ENCODE measurements around the gene SLC15A3.

The SLC15A3 gene

GRCh38 chr11:60927600-60927999 is 24.4 kb downstream of the SLC15A3 start:
- DNase-seq = no peak

GRCh38 chr11:60927061-60927592 is 24.8 kb downstream of the SLC15A3 start:
- DNase-seq = no peak

DNA sequence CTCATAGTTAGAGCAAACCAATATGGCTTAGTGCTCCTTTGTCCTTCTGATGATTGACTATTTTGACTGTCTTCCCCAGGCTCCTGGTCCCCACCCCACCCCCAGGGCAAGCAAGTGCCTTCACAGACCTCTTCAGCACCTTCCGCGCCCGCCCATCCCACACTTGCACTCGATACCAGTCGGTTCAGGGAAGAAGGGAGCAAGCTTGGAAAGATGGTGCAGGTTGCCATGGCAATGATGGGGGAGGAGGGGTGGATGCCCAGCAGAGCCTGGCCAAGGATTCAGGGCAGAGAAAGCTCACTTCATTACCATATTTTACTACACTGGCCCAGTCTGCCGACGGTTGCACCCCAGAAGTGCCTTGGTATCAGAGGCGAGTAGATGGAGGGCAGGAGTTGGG is 25.5 kb downstream of the SLC15A3 start:
- DNase-seq = no peak

- no peak for DNase-seq
These were observed 26.1 kb downstream of the SLC15A3 start for GRCh38 chr11:60925868-60926267.

DNA sequence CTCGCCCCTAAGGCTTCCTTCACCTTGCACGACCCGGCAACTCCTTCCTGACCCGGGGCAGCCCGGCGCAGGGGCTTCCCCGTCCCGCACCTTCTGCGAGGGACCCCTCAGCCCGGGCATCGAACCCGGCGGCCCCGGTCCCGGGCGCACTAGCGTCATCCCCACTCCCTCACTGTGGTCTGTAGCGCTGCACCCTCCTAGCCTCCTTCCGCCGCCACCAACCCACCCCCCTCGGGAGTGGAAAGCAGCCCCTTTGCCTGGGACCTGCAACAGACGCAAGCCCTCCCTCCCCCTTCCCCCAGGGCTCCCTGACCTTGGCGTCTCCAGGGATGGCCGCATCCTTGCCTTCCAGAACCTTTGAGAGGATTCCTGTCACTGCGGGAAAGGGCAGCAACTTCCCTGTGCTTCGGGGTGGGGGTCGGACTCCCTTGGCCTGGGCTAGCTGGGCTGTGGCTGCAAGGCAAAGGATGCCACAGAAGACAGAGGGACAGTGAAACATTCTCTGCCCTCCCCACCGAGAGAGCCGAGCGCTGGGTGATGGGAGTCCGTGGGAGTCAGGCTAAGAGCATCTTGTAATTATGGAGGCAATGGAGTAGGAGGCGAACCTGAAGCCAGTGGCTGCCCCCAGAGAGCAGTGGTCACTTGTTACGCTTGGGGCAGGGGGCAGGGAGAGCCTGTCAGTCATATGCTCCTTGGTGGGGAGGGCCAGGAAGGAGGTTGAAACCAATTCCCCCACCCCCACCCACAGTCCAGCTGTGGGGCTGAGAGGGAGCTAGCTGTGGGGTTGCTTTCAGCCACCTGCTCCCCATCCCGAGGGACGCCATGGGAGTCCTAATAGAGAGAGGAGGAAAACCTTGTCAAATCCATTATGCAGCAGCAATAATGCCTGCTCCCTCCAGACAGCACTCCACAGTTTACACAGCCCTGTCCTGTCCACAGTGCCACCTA is 26.8 kb downstream of the SLC15A3 start:
- DNase-seq = peak; percentile 23

DNA sequence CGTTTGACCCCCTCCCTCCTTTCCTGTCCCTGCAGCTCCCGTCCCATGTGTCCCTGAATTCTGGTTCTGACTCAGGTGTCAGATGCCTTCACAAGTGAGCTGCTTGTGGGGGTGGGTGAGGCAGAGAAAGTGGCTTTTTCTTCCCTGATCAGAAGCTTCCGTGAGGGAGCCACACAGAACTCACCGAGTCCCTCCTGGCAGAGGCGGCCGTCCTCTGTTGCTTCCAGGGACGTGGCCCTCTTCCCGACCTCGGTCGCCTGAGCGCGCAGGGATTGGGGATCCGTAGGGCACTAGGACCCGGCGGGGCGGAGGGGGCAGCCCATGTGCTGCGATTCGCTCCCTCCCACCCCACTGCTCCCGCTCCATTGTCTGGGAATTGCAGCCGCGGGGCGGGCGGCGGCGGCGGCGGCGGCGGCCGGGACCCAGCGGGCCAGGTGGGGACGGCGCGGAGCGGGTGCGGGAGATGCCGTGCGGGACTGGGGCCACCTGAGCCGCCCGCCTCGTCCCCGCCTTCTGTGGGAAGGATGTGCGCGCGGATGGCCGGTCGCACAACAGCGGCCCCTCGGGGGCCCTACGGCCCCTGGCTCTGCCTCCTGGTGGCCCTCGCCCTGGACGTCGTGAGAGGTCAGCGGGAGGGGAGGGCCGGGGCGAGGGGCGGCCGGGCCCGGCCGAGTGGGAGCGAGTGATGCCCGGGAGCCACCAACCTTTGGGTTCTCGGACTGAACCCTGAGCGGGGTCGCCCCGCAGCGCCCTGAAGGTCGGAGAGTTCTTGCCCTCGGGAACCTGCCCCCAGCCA is 27.7 kb downstream of the SLC15A3 start, which contains the start of gene TMEM132A:
TSS of gene TMEM132A (plus strand) at position 351 of the 796 bp plus-strand sequence. CDS start at position 525, 174 bp downstream.
- DNase-seq = peak; percentile 15

GRCh38 chr11:60923800-60924109 is 28.2 kb downstream of the SLC15A3 start:
- no peak for DNase-seq

GRCh38 chr11:60923326-60923725 is 28.6 kb downstream of the SLC15A3 start:
- DNase-seq = no peak

GRCh38 chr11:60922906-60923305 is 29.1 kb downstream of the SLC15A3 start:
- DNase-seq = no peak

DNA sequence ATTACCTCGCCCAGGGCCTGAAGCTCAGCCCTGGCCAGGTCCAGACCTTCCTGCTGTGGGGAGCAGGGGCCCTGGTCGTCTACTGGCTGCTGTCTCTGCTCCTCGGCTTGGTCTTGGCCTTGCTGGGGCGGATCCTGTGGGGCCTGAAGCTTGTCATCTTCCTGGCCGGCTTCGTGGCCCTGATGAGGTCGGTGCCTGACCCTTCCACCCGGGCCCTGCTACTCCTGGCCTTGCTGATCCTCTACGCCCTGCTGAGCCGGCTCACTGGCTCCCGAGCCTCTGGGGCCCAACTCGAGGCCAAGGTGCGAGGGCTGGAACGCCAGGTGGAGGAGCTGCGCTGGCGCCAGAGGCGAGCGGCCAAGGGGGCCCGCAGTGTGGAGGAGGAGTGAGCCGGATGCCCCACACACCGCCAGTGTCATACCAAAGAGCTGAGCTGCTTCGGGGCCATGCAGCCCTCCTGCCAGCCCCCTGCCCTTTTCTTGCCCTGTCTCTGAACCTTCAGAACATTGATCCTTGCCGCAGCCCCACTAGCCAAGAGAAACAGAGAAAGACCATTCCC is 30.1 kb downstream of the SLC15A3 start:
- DNase-seq = no peak

- no peak for DNase-seq
These were observed 30.7 kb downstream of the SLC15A3 start for GRCh38 chr11:60921259-60921658.

- DNase-seq = no peak
These were observed 32.0 kb downstream of the SLC15A3 start for GRCh38 chr11:60919956-60920355.

GRCh38 chr11:60919320-60919719 is 32.7 kb downstream of the SLC15A3 start:
- no peak for DNase-seq

GRCh38 chr11:60918939-60919265 is 33.1 kb downstream of the SLC15A3 start:
- DNase-seq = no peak

GRCh38 chr11:60918251-60918938 is 33.6 kb downstream of the SLC15A3 start:
- no peak for DNase-seq

DNA sequence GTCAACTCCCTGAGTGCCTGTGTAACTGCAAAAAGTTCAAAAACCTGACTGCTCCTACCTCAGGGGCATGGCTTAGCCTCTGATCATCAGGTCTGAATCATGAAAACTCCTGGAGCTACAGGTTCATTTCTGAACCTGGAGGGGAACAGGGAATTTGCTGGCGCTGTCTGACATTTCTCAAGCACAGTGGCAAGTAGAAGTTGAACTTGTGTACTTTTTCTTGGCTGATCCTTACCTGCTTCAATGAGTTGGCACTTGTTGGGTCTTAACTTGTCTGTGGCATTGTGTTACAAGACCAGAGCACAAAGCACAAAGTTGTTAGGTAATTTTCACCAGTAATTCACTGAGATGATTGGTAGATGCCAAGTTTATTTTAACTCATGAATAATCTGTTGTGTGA is 34.7 kb downstream of the SLC15A3 start:
- DNase-seq = no peak

DNA sequence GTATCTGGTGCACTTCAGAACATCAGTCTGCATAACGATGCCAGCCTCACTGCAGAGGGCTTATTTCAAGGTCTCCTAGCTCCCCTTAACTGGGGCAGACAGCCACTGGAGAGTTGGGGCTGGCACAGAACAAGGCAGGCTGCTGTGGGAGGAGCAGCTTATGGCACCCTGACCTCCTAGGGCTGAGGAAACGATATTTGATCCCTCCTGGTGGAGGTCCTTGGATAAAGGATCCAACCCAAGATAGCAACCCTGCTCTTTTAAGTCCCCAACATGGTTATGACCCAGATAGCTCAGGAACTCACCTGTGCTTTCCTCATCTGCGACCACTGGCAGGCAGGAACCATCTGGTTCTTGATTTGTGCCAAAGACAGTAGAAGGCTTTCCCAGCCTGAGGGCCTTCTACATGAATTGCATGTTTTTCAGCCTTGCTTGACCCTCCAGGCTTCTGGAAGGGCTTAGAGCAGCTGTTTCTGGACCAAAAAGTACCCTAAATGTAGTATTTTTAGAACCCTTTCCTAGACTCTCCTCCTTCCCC is 35.2 kb downstream of the SLC15A3 start:
- no peak for DNase-seq

- peak; percentile 83 for DNase-seq
These were observed 36.6 kb downstream of the SLC15A3 start for GRCh38 chr11:60915248-60915914.

GRCh38 chr11:60914633-60915247 is 37.2 kb downstream of the SLC15A3 start:
- peak; percentile 46 for DNase-seq

GRCh38 chr11:60913793-60914632 is 38.0 kb downstream of the SLC15A3 start, which contains the start of gene TMEM109:
Gene TMEM109, plus strand, starts transcription at chr11:60914158. Its CDS starts 5,536 bp downstream, at chr11:60919694.
- peak; percentile 92 for DNase-seq

Measured in CD4-positive, alpha-beta T cell treated with Interleukin-6 for 4 hours (primary cell).